KBM-7 (cell line): ENCODE data around the gene SEC11A.
"Not testable (repeated sequence)": the region's sequence is repeated elsewhere in the genome, so short reads cannot be mapped to it uniquely, and the experiment has no call there.

Experiments used
- DNase-seq: peaks from one replicate; pipeline ENCODE4 v3.0.0-alpha.2; 2015
- in situ Hi-C: fragments of 300-500 bp; cut with MboI; formaldehyde crosslinking; loops from 2 replicates; pipeline ENCODE4 v1.14.3; 2020; ENCODE audit warnings: low sequenced_read_pairs, low pct_unique_long_range_greater_than_20kb, mixed read lengths

Gene SEC11A

GRCh38 chr15:84747416-84748273 lies 31.7 kb upstream of the SEC11A start:
- in situ Hi-C loops = no loop called here
- DNase-seq = peak; percentile 89

- DNase-seq = no peak
Measured at GRCh38 chr15:84741121-84741520, 25.2 kb upstream of the SEC11A start.

GRCh38 chr15:84740691-84741090 lies 24.8 kb upstream of the SEC11A start:
- in situ Hi-C loops = no loop called here
- DNase-seq = no peak

More at GRCh38 chr15:84741121-84741520, 25.2 kb upstream of the SEC11A start:
- in situ Hi-C loops = no loop called here

- DNase-seq = no peak
- in situ Hi-C loops = no loop called here
Measured at GRCh38 chr15:84737005-84737404, 21.1 kb upstream of the SEC11A start.

GRCh38 chr15:84736375-84736774 lies 20.4 kb upstream of the SEC11A start:
- no peak for DNase-seq
- in situ Hi-C loops = no loop called here

GRCh38 chr15:84735480-84736061 lies 19.6 kb upstream of the SEC11A start:
- DNase-seq, in situ Hi-C loops: not testable (repeated sequence)

GRCh38 chr15:84734794-84735479 lies 19.0 kb upstream of the SEC11A start:
- peak; percentile 98 for DNase-seq
- in situ Hi-C loops = no loop called here

GRCh38 chr15:84731774-84732173 lies 15.8 kb upstream of the SEC11A start:
- in situ Hi-C loops = no loop called here
- DNase-seq = no peak

GRCh38 chr15:84727429-84727828 lies 11.5 kb upstream of the SEC11A start:
- in situ Hi-C loops = no loop called here
- DNase-seq = no peak

- DNase-seq = peak; percentile 79
- in situ Hi-C loops = no loop called here
Measured at GRCh38 chr15:84725001-84725491, 9.1 kb upstream of the SEC11A start.

- DNase-seq = no peak
- in situ Hi-C loops = no loop called here
Measured at GRCh38 chr15:84722628-84723027, 6.7 kb upstream of the SEC11A start.

- no peak for DNase-seq
- in situ Hi-C loops = no loop called here
Measured at GRCh38 chr15:84721371-84721770, 5.4 kb upstream of the SEC11A start.

GRCh38 chr15:84715441-84716035 lies 401 bp downstream of the SEC11A start:
- no peak for DNase-seq
- in situ Hi-C loops = no loop called here

- in situ Hi-C loops = no loop called here
- DNase-seq = peak; percentile 50
Measured at GRCh38 chr15:84714821-84715220, 1.1 kb downstream of the SEC11A start.

GRCh38 chr15:84714372-84714771 lies 1.6 kb downstream of the SEC11A start:
- in situ Hi-C loops = no loop called here
- DNase-seq = no peak

GRCh38 chr15:84703808-84704207 lies 12.1 kb downstream of the SEC11A start:
- in situ Hi-C loops = no loop called here
- DNase-seq = no peak

GRCh38 chr15:84702961-84703482 lies 12.9 kb downstream of the SEC11A start:
- in situ Hi-C loops = no loop called here

GRCh38 chr15:84699538-84700191 lies 16.3 kb downstream of the SEC11A start:
- in situ Hi-C loops = no loop called here
- no peak for DNase-seq

More at GRCh38 chr15:84702961-84703482, 12.9 kb downstream of the SEC11A start:
- DNase-seq = no peak
